GM23338 (cell line): ENCODE results near the gene KLRF2. TPM values are rescaled to one million over a fixed set of nuclear protein-coding genes. Genes with fewer than 3 reads are reported as not detected.

Experiments
- ATAC-seq: fragments of 200-7000 bp; cut with Tn5 transposase; 3 replicates; pipeline ENCODE4 v1.9.1; 2020
- DNase-seq: peaks from one replicate; pipeline ENCODE4 v3.0.0-alpha.2; 2015; ENCODE audit warnings: low spot score
- H2AFZ ChIP-seq: fragments of 200-600 bp; sonication (generic); 2 replicates; pipeline ENCODE4 v1.8.0; 2016; ENCODE audit warnings: antibody characterized with exemption, mild to moderate bottlenecking, moderate library complexity
- H3F3A ChIP-seq: fragments of 200-600 bp; sonication (generic); replicated peaks from 2 replicates; pipeline ENCODE4 v1.8.0; 2017; ENCODE audit warnings: antibody characterized with exemption, mixed run types, low read depth
- H3K27ac ChIP-seq: fragments of 200-600 bp; sonication (generic); 2 replicates; pipeline ENCODE4 v1.6.1; 2016; ENCODE audit warnings: low read depth
- H3K27me3 ChIP-seq: fragments of 200-600 bp; sonication (generic); 2 replicates; pipeline ENCODE4 v1.8.0; 2016; ENCODE audit warnings: mild to moderate bottlenecking, mixed run types, moderate library complexity; ENCODE audit not compliant: insufficient read depth
- H3K36me3 ChIP-seq: fragments of 200-600 bp; sonication (generic); 2 replicates; pipeline ENCODE4 v1.8.0; 2016; ENCODE audit warnings: mild to moderate bottlenecking; ENCODE audit not compliant: insufficient read depth
- H3K4me1 ChIP-seq: fragments of 200-600 bp; sonication (generic); 2 replicates; pipeline ENCODE4 v1.8.0; 2016; ENCODE audit warnings: mild to moderate bottlenecking, moderate library complexity; ENCODE audit not compliant: insufficient read depth
- H3K4me2 ChIP-seq: fragments of 200-600 bp; sonication (generic); 2 replicates; pipeline ENCODE4 v1.7.1; 2017; ENCODE audit warnings: mixed run types
- H3K4me3 ChIP-seq: fragments of 200-600 bp; sonication (generic); 2 replicates; pipeline ENCODE4 v1.6.1; 2016; ENCODE audit warnings: mixed run types
- H3K79me2 ChIP-seq: fragments of 200-600 bp; sonication (generic); replicated peaks from 2 replicates; pipeline ENCODE4 v1.8.0; 2017; ENCODE audit warnings: mild to moderate bottlenecking; ENCODE audit not compliant: insufficient read depth
- H3K9me2 ChIP-seq: fragments of 200-600 bp; sonication (generic); 2 replicates; pipeline ENCODE4 v1.8.0; 2017; ENCODE audit not compliant: insufficient read depth
- H4K20me1 ChIP-seq: fragments of 200-600 bp; sonication (generic); replicated peaks from 2 replicates; pipeline ENCODE4 v1.8.0; 2017; ENCODE audit warnings: mild to moderate bottlenecking; ENCODE audit not compliant: insufficient read depth
- H3K27ac Mint-ChIP-seq: 2 replicates; pipeline ENCODE4 v1.8.0; 2020; ENCODE audit warnings: inconsistent platforms, mild to moderate bottlenecking, moderate library complexity, mixed read lengths
- H3K27me3 Mint-ChIP-seq: 3 replicates; pipeline ENCODE4 v1.8.0; 2022; ENCODE audit warnings: low read depth, mild to moderate bottlenecking, moderate library complexity, mixed read lengths, inconsistent platforms; ENCODE audit not compliant: insufficient read depth, poor library complexity
- H3K36me3 Mint-ChIP-seq: 3 replicates; pipeline ENCODE4 v1.8.0; 2021; ENCODE audit warnings: low read depth, mild to moderate bottlenecking, inconsistent platforms, moderate library complexity, mixed read lengths
- H3K4me1 Mint-ChIP-seq: 3 replicates; pipeline ENCODE4 v1.8.0; 2020; ENCODE audit warnings: mild to moderate bottlenecking, inconsistent platforms, mixed read lengths
- H3K4me3 Mint-ChIP-seq: 3 replicates; pipeline ENCODE4 v1.8.0; 2021; ENCODE audit warnings: moderate library complexity, mild to moderate bottlenecking, inconsistent platforms, mixed read lengths
- H3K9me3 Mint-ChIP-seq: 3 replicates; pipeline ENCODE4 v1.8.0; 2020; ENCODE audit warnings: moderate library complexity, mild to moderate bottlenecking, inconsistent platforms, mixed read lengths
- CREB1 ChIP-seq: fragments of 250-450 bp; sonication (Bioruptor Pico); IDR thresholded peaks from 2 replicates; pipeline ENCODE4 v1.5.0; 2020; ENCODE audit warnings: low read depth, mild to moderate bottlenecking, moderate library complexity
- ETS1 ChIP-seq: IDR thresholded peaks from 2 replicates; pipeline ENCODE4 v1.6.1; 2016; ENCODE audit warnings: antibody characterized with exemption
- EZH2 ChIP-seq: fragments of 200-600 bp; sonication (generic); IDR thresholded peaks from one replicate; pipeline ENCODE4 v1.8.0; 2017; ENCODE audit warnings: antibody characterized with exemption, mild to moderate bottlenecking, low read depth; ENCODE audit not compliant: unreplicated experiment
- EZH2phosphoT487 ChIP-seq: fragments of 200-600 bp; sonication (generic); IDR thresholded peaks from one replicate; pipeline ENCODE4 v1.8.1; 2018; ENCODE audit warnings: antibody characterized with exemption; ENCODE audit not compliant: unreplicated experiment
- JUNB ChIP-seq: IDR thresholded peaks from one replicate; pipeline ENCODE4 v1.6.1; 2016; ENCODE audit warnings: antibody characterized with exemption; ENCODE audit not compliant: unreplicated experiment
- NANOG ChIP-seq: IDR thresholded peaks from 2 replicates; pipeline ENCODE4 v1.6.1; 2016; ENCODE audit warnings: antibody characterized with exemption, borderline replicate concordance
- POLR2AphosphoS5 ChIP-seq: IDR thresholded peaks from 2 replicates; pipeline ENCODE4 v1.6.1; 2016; ENCODE audit warnings: antibody characterized with exemption, low read depth
- REST ChIP-seq: IDR thresholded peaks from one replicate; pipeline ENCODE4 v1.6.1; 2018; ENCODE audit warnings: antibody characterized with exemption; ENCODE audit not compliant: unreplicated experiment
- STAT1 ChIP-seq: IDR thresholded peaks from one replicate; pipeline ENCODE4 v1.6.1; 2016; ENCODE audit warnings: antibody characterized with exemption; ENCODE audit not compliant: unreplicated experiment
- ZNF114 ChIP-seq: fragments of 250-450 bp; sonication (Bioruptor Pico); IDR thresholded peaks from 2 replicates; pipeline ENCODE4 v1.5.0; 2020; ENCODE audit warnings: mild to moderate bottlenecking, moderate library complexity
- ZNF331 ChIP-seq: fragments of 250-450 bp; sonication (Bioruptor Pico); IDR thresholded peaks from 2 replicates; pipeline ENCODE4 v1.5.0; 2020; ENCODE audit warnings: low read depth, mild to moderate bottlenecking, moderate library complexity
- ZNF462 ChIP-seq: fragments of 250-450 bp; sonication (Bioruptor Pico); IDR thresholded peaks from 2 replicates; pipeline ENCODE4 v1.5.0; 2020; ENCODE audit warnings: mild to moderate bottlenecking, moderate library complexity
- polyA plus RNA-seq: library from polyadenylated mRNA; unstranded; fragments of >200 nt; fragmentation: Nextera tagmentation; extraction: Ambion mirVana; gene quantifications from 2 replicates; pipeline ENCODE4 v1.2.1, GENCODE V29; 2016
- total RNA-seq: library from RNA; depleted of rRNA; stranded (reverse); fragments of >200 nt; shearing (Covaris generic); gene quantifications from 2 replicates; pipeline ENCODE4 v1.2.3, GENCODE V29; 2014
- TF ChIP-seq, protein P1 (sequence below), 2 experiments: fragments of 200-600 bp in 1 of 2; sonication (generic) in 1 of 2; conservative IDR thresholded peaks; 2 replicates each; pipeline versions ENCODE4 v1.5.1 to v1.6.1; 2016 to 2017; ENCODE audit warnings: antibody characterized with exemption in 2 of 2, low read depth in 2 of 2, mild to moderate bottlenecking in 2 of 2, moderate library complexity in 1 of 2

The KLRF2 gene
- total and polyA plus RNA-seq, 2 experiments from 2014 or later: not detected

DNA sequence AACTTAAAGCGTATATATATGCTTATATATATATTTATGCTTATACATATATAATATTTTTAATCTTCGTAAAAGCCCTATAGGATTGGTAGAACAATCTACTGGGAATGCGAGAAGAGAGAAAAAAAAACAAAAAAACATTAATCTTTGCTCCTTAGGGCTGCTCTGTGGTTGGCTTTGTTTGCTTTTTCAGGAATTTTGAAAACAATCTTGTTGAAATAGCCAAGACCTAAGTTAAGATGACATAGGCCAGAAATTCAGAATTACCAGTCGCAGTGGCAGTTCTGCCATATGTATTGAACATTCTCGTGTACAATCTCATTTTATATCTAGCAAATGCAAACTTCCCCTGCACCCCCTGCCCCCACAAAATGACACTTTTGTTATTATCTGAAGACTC, 699 bp downstream of the KLRF2 start:
- H3K27me3 Mint-ChIP-seq: no peaks in the 10 kb centered on the region
- DNase-seq (no peak), ATAC-seq (no peak)
- Histone ChIP-seq H3K36me3 (no peaks in the 10 kb centered on the region), H3K4me2 (no peak overlapping the region), H3F3A (no peaks in the 10 kb centered on the region), H3K4me3 (no peak overlapping the region), H3K4me1 (no peaks in the 10 kb centered on the region), H3K27me3 (no peaks in the 10 kb centered on the region), H4K20me1 (no peaks in the 10 kb centered on the region), H2AFZ (no peak overlapping the region), H3K27ac (no peak overlapping the region), H3K9me2 (no peaks in the 10 kb centered on the region), H3K79me2 (no peaks in the 10 kb centered on the region)
- no peak overlapping the region for H3K27ac Mint-ChIP-seq
- peaks cover 10% of the 10 kb centered on the region; the same call in 2 of the 3 replicates for H3K4me1 Mint-ChIP-seq
- H3K36me3 Mint-ChIP-seq: no peaks in the 10 kb centered on the region
- H3K4me3 Mint-ChIP-seq: no peak overlapping the region
- no peak for TF ChIP-seq EZH2phosphoT487
- no peak for TF ChIP-seq ETS1
- TF ChIP-seq EZH2: no peak
- TF ChIP-seq POLR2AphosphoS5: no peak
- TF ChIP-seq CREB1 (CRISPR knock-in tag): no peak
- TF ChIP-seq ZNF114 (CRISPR knock-in tag): no peak
- TF ChIP-seq ZNF462 (CRISPR knock-in tag): no peak
- TF ChIP-seq STAT1: no peak
- TF ChIP-seq JUNB: no peak
- TF ChIP-seq, protein P1, sequence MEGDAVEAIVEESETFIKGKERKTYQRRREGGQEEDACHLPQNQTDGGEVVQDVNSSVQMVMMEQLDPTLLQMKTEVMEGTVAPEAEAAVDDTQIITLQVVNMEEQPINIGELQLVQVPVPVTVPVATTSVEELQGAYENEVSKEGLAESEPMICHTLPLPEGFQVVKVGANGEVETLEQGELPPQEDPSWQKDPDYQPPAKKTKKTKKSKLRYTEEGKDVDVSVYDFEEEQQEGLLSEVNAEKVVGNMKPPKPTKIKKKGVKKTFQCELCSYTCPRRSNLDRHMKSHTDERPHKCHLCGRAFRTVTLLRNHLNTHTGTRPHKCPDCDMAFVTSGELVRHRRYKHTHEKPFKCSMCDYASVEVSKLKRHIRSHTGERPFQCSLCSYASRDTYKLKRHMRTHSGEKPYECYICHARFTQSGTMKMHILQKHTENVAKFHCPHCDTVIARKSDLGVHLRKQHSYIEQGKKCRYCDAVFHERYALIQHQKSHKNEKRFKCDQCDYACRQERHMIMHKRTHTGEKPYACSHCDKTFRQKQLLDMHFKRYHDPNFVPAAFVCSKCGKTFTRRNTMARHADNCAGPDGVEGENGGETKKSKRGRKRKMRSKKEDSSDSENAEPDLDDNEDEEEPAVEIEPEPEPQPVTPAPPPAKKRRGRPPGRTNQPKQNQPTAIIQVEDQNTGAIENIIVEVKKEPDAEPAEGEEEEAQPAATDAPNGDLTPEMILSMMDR (conservative IDR thresholded peaks at IDR 0.05; ENCODE audit: low read depth in 2 of 2): no peak
- no peak for TF ChIP-seq REST
- TF ChIP-seq ZNF331 (CRISPR knock-in tag): no peak
- no peak for TF ChIP-seq NANOG
- no peaks in the 10 kb centered on the region for H3K9me3 Mint-ChIP-seq
